Loucy (cell line): ENCODE measurements around the gene PLPP4.

ENCODE experiments used
- EZH2phosphoT487 ChIP-seq: fragments of 200-600 bp; IDR thresholded peaks from 2 replicates; pipeline ENCODE4 v1.6.1; 2018; ENCODE audit warnings: antibody characterized with exemption, mild to moderate bottlenecking, moderate library complexity, borderline replicate concordance
- TF ChIP-seq, protein P1 (sequence below): fragments of 200-600 bp; sonication (generic); conservative IDR thresholded peaks from 2 replicates; pipeline ENCODE4 v1.5.1; 2014; ENCODE audit warnings: mild to moderate bottlenecking, antibody characterized with exemption, low read length

DNA sequence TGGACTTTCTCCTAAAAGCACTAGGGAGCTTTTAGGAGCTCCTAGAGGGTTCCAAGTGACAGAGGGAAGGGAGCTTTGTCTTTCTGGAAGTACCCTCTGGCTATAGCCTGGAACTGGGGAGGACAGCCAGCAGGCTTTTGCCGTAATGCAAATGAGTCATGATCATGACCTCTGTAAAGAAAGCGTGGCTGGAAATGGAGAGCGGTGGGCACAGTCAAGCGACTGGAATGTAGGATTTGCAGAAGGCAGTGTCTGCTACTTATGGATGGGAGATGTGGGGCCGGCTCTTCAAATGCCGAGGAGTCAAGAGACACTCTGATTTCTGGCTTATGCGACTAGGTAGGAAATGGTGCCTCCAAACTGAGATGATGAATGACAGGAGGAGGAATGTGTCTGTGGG is 34.6 kb upstream of the PLPP4 start:
- TF ChIP-seq, protein P1, sequence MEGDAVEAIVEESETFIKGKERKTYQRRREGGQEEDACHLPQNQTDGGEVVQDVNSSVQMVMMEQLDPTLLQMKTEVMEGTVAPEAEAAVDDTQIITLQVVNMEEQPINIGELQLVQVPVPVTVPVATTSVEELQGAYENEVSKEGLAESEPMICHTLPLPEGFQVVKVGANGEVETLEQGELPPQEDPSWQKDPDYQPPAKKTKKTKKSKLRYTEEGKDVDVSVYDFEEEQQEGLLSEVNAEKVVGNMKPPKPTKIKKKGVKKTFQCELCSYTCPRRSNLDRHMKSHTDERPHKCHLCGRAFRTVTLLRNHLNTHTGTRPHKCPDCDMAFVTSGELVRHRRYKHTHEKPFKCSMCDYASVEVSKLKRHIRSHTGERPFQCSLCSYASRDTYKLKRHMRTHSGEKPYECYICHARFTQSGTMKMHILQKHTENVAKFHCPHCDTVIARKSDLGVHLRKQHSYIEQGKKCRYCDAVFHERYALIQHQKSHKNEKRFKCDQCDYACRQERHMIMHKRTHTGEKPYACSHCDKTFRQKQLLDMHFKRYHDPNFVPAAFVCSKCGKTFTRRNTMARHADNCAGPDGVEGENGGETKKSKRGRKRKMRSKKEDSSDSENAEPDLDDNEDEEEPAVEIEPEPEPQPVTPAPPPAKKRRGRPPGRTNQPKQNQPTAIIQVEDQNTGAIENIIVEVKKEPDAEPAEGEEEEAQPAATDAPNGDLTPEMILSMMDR = no peak
- TF ChIP-seq EZH2phosphoT487 = no peak
